HG02870 (cell line): ENCODE measurements around the gene ZSCAN25.
A peak's percentile ranks its signal among the peaks of the same experiment; 100 is the strongest.
"Not testable (repeated sequence)": the region's sequence is repeated elsewhere in the genome, so short reads cannot be mapped to it uniquely, and the experiment has no call there.

Experiments used
- ATAC-seq: cut with Tn5 transposase; IDR thresholded peaks from one replicate; pipeline ENCODE4 v1.9.1; 2021; ENCODE audit warnings: mild to moderate bottlenecking, moderate library complexity; ENCODE audit not compliant: unreplicated experiment

Gene ZSCAN25

GRCh38 chr7:99616359-99617191, at the start of gene ZSCAN25:
Gene ZSCAN25, plus strand, starts transcription at chr7:99616946. Its CDS starts 2,661 bp downstream, at chr7:99619607.
- ATAC-seq: peak; percentile 91

GRCh38 chr7:99568770-99569169, 48.0 kb upstream of the ZSCAN25 start:
- ATAC-seq: not testable (repeated sequence)

- ATAC-seq: no peak
These were observed 45.0 kb upstream of the ZSCAN25 start for GRCh38 chr7:99571768-99572167.

- ATAC-seq: no peak
These were observed 43.5 kb upstream of the ZSCAN25 start for GRCh38 chr7:99573257-99573656.

- ATAC-seq: no peak
These were observed 40.5 kb upstream of the ZSCAN25 start for GRCh38 chr7:99576251-99576650.

- no peak for ATAC-seq
These were observed 37.3 kb upstream of the ZSCAN25 start for GRCh38 chr7:99579281-99579955.

GRCh38 chr7:99579956-99580777, 36.6 kb upstream of the ZSCAN25 start:
- no peak for ATAC-seq

GRCh38 chr7:99580778-99581332, 35.9 kb upstream of the ZSCAN25 start:
- ATAC-seq: not testable (repeated sequence)

GRCh38 chr7:99588868-99589267, 27.9 kb upstream of the ZSCAN25 start:
- no peak for ATAC-seq

GRCh38 chr7:99594948-99595745, 21.6 kb upstream of the ZSCAN25 start:
- no peak for ATAC-seq

- no peak for ATAC-seq
These were observed 20.3 kb upstream of the ZSCAN25 start for GRCh38 chr7:99596408-99596955.

- no peak for ATAC-seq
These were observed 18.8 kb upstream of the ZSCAN25 start, which contains the start of gene TMEM225B for GRCh38 chr7:99597762-99598501. Gene TMEM225B, plus strand, starts transcription at chr7:99598267. Its CDS starts 6,122 bp downstream, at chr7:99604389.

GRCh38 chr7:99599836-99600235, 16.9 kb upstream of the ZSCAN25 start:
- no peak for ATAC-seq

GRCh38 chr7:99601656-99602310, 15.0 kb upstream of the ZSCAN25 start:
- no peak for ATAC-seq

- no peak for ATAC-seq
These were observed 11.2 kb upstream of the ZSCAN25 start for GRCh38 chr7:99605527-99605926.

GRCh38 chr7:99606531-99606930, 10.2 kb upstream of the ZSCAN25 start:
- no peak for ATAC-seq

GRCh38 chr7:99607548-99607947, 9.2 kb upstream of the ZSCAN25 start:
- no peak for ATAC-seq

GRCh38 chr7:99614495-99614894, 2.3 kb upstream of the ZSCAN25 start:
- no peak for ATAC-seq

- ATAC-seq: no peak
These were observed 772 bp upstream of the ZSCAN25 start for GRCh38 chr7:99615989-99616358.
